Erythroblast (primary cell): Measurements from ENCODE around the gene RGS5.

Source experiments
- GATA1 ChIP-seq: IDR thresholded peaks from 2 replicates; pipeline ENCODE4 v1.6.1; 2011; ENCODE audit warnings: low read depth, mild to moderate bottlenecking, control low read depth, low read length, moderate library complexity
- POLR2A ChIP-seq: IDR thresholded peaks from 2 replicates; pipeline ENCODE4 v1.6.1; 2011; ENCODE audit warnings: mild to moderate bottlenecking, low read length

GRCh38 chr1:163124812-163125211 lies 77.9 kb downstream of the RGS5 start:
- no peak for TF ChIP-seq POLR2A
- no peak for TF ChIP-seq GATA1
